ENCODE results near the gene TBCCD1.

Gene TBCCD1

GRCh38 chr3:186567072-186567921 is at the start of gene TBCCD1:
TSS of gene TBCCD1 (minus strand) at chr3:186567339. CDS start at chr3:186564329, 3,010 bp downstream.
- peak; percentile 93 for DNase-seq

DNA sequence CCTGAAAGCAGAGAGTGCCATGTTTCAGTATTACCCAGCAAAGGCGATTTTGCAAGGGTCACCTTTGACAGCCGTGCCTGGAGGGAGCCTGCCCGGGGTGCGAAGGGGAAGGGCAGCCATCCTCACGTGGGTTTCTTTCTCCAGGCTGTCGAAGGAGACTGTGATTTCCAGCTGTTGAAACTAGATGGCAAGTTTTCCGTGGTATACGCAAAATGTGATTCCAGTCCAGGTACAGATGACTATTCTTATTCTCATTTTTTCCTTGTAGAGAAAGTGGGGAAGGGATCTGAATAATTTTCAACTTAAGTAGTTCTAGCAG is 49.1 kb upstream of the TBCCD1 start:
- no peak for DNase-seq

GRCh38 chr3:186614597-186615483 is 47.7 kb upstream of the TBCCD1 start:
- DNase-seq: peak; percentile 82

DNA sequence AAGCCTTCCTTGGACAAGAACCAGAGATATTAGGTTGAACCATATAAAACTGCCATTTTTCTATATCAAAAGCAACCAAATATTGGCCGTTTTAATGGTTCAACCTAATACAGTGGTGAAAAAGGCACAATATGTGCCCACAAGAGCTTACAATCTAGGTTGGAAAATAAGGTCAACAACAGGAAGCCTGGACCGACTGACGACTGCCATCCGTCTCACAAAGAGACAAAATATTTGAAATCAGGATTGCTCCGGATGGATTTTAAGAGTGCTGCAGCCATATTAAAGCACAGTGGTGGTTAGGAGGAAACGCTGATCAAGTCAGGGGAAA is 47.1 kb upstream of the TBCCD1 start:
- no peak for DNase-seq

DNA sequence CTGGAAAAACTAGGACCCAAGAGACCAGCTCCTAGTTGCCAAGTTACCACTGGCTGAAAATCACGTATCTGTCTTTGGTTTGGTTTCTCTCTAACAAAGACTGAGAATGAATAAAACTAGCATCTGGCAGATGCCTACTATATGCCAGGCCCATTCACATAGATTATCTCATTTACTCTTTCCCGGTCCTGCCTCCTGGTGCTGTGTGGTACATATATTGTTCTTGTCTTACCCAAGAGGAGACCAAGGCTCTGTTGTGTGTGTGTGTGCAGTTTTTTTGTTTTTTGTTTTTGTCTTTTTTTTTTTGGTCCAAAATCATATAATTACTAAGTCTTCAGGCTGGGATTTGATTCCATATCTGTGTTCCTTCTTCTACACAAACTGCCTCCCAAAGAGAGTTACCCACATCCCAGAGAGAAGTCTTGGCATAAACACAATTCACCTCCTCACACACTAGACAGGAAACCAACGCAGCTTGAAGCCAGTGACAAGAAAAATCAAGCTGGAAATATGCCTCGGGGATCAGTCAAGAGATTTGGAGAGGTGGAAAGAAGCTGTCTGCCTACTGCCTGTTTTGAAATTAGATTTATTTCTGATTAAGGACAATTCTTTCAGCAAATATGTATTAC is 46.6 kb upstream of the TBCCD1 start:
- DNase-seq: peak; percentile 70

DNA sequence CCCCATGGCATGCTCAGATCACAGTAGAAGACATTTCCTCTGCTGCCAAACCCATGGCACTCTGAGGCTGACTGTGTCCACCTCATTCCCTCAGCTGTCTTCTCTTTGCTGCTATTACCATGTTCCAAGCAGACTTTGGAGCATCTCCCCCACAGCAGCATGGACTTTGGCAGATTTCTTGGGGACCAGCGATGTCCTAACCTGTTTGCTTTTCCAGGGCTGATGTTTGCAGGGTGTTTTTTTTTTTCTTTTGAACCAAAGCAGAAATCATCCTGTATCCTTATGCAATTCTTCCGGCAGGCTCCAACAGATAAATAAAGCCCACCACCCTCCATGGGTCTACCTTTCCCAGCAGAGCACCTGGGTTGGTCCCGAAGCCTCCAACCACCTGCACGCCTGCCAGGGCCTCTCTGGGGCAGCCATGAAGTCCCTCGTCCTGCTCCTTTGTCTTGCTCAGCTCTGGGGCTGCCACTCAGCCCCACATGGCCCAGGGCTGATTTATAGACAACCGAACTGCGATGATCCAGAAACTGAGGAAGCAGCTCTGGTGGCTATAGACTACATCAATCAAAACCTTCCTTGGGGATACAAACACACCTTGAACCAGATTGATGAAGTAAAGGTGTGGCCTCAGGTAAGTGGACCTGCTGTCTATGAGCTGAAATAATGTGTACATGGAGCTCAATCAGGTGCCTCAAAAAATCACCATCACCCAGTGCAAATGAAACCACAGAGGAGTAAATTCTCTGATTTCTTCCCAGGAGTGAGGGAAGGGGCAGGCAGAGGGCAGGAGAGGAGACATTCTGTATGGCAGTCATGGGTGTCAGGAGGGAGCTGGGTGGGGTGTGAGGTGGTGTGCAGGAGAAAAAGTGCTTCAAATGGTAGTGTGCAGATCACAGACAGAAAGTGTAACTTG is 45.8 kb upstream of the TBCCD1 start, which contains the start of gene AHSG:
AHSG (plus strand) TSS at position 340 of the 916 bp plus-strand sequence; CDS start at position 422, 82 bp downstream.
- no peak for DNase-seq

DNA sequence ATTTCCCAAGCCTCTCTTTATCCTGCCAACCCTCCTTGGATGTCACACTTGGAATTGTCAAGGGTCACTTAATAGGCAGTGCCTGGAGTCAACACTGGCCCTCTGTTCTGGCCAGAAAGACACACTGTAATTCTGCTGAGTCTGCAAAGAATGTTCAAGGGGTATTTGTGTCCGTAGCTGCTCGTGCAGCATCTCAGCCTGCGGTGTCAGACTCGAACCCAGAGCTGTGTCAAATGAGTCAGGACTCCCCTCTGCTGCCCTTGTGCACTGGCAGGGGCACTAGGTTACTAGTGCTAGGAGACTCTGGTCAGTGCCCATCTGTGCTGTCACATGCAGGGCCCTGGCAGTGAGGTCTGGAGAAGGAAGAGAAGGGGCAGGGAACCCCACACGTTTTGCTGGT is 44.9 kb upstream of the TBCCD1 start:
- DNase-seq: no peak

- DNase-seq: no peak
Observed at GRCh38 chr3:186609247-186609868, 42.2 kb upstream of the TBCCD1 start.

DNA sequence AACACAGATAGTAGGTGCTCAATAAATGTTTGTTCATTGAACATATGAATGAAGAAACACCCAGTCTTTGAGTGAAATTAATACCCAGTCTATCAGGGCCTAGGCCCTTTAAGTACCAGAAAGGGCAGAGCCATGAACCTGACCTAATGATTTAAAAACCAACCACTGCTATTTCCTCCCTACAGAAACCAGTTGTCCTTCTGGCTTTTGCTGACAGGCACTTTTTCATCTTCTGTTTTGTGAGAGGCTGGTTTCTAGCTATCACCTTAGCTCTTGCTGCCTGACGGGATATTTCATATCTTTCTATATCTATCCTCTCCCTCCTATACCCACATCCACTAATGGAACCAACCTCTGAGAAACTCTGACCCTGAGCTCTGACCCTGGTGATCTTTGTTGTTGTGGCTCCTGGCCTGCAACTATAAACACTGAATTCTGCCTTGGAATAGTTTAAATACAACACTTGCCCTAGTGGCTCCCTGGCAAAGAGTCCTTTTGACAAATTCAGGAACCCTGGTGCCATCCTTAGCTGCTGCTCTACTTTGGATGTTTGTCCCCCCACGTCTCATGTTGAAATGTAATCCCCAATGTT is 41.6 kb upstream of the TBCCD1 start:
- no peak for DNase-seq

DNA sequence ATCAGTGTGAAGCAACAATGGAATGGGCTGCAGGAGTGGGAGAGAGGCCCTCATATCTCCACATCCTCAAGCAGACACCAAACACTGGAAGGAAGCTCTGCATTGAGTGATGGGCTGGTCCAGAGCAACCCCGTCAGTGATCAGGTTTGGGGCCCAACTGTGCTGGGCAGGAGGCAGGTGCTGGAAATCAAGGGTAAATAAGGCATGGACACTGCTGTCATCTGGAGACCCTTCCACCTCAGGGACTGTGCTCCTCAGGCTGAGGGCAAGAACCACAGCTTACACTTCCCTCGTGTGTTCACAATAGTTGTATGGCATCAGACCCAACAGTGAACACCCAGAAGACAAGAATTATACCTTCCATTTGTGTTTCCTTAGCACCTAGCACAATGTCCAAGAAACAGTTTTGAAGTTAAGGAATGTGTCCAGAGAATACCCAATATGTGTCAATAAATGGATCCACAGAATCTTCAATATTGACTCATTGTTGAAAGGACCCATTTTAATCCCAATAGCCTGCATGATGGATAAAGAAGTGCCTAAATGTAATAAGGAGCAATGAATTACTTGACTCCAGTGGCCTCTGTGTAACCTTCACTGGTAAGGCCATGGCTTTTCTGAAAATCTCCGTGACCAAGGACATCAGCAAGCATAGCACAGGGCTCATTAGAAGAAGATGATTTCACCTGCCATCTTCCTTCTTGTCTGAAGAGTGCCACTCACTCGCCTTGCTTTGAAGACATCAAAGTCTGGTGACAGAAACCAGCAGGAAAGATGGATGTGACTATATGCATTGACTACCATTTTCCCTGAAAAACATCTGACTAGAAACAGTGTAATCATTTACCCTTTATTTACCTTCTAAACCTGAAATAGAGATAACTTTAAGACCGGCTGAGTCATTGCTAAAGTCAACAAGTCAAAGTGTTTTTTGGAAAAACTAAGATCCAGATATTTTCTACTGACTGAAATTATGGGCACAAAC is 38.7 kb upstream of the TBCCD1 start:
- DNase-seq: no peak

DNA sequence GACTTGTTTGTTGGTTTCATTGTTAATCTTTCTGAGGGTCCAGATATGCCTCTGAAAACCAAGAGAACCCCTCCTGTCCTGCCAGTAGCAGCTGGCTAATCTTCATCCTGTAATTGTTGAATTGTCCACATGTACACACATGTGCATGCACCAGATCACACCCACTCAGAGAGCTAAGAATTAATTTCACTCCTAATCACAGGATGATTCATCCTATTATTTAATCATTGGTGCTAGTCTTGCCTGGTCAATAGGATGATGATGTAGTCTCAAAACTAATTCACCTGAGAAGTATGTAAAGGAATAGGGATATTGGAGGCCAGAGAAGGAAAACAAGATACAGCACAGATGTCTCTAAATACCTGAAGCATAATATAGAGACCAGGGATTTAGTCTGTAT is 37.9 kb upstream of the TBCCD1 start:
- no peak for DNase-seq

- DNase-seq: no peak
Observed at GRCh38 chr3:186603159-186603558, 36.0 kb upstream of the TBCCD1 start.

GRCh38 chr3:186600896-186601295 is 33.8 kb upstream of the TBCCD1 start:
- DNase-seq: no peak

- no peak for DNase-seq
Observed at GRCh38 chr3:186599785-186600166, 32.6 kb upstream of the TBCCD1 start.

DNA sequence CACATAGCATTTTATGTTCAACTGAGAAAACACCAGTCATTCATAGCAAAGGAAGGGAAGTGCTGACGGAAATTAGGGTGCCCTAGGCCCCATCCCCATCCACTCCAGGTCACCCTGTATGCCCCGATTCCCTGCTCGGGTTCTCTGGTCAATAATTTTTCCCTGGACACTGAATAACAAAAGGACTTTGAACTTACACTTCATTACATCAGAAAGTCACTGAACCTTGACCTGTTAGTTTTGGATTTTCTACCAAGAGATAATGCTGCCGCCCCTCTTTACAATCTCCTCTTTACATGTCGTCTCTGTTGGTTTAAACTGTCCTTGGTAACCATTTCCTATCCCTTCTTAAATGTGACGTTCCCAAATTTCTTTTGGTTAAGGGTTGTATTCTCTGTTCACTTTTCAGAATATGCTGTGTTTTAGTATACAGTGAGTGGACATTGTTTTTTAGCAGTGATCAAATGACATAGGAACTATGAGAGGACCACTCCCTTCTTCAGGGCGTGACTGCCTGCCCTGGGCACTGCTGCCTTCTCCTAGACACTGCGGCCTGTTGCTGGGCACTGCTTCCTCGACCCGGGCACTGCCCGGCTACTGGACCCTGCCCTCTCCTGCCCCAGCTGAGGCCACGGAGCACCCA is 32.1 kb upstream of the TBCCD1 start:
- no peak for DNase-seq

GRCh38 chr3:186598794-186599141 is 31.6 kb upstream of the TBCCD1 start:
- no peak for DNase-seq

DNA sequence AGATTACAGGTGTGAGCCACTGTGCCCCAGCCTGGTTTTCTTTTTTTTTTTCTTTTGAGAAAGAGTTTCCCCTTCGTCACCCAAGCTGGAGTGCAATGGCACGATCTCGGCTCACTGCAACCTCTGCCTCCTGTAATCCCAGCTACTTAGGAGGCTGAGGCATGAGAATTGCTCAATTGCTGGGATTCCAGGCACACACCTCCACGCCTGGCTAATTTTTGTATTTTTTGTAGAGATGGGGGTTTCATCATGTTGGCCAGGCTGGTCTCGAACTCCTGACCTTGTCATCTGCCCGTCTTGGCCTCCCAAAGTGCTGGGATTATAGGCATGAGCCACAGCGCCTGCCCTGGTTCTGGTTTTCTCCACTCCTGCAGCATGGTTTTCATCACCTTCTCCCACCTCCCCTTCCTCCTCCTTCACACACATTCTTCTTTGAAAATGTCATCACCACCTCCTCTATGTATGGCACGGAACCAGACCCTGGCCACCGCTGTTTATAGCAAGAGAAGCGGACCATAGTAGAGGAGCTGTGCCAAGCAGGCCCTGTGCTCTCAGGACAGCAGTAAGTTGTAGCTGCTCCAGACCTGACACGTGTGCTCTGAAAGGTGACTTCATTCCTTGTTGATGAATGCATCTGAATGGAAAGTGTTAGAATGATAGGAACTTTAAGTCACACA is 31.1 kb upstream of the TBCCD1 start:
- DNase-seq: no peak

- DNase-seq: peak; percentile 34
Observed at GRCh38 chr3:186596568-186597287, 29.6 kb upstream of the TBCCD1 start.

Data from NCI-H69 (cell line).